Measurements from ENCODE around the gene CORO6. TPM values are rescaled to one million over a fixed set of nuclear protein-coding genes. Genes with fewer than 3 reads are reported as not detected.

Gene CORO6
- total and polyA plus RNA-seq, 10 of the 15 experiments (the other 5 are each of a cell fraction or from before 2014, with no cell fraction given), result 0.26 to 5.0 (median 1.7) TPM; not detected in 1

GRCh38 chr17:29665481-29665810 is 42.7 kb upstream of the CORO6 start:
- FAIRE-seq (no peak), ATAC-seq (no peak), DNase-seq (ENCODE audit: low read depth, low spot score) (no peak)
- 0% methylated on average over 1 of the region's 1 CpG for WGBS (ENCODE audit: insufficient coverage, insufficient replicate concordance, low lambda C conversion rate, missing lambda C conversion rate)
- CTCF ChIA-PET, result interaction anchor here (1.0 to 4.0 kb wide), 10 partner anchors 11 to 266 kb away, joined by 3 to 18 read pairs (median 6); no protein-coding TSS in a partner anchor
- H3K36me3 ChIP-seq (ENCODE audit: control insufficient read depth in 2 of 2, insufficient read depth in 2 of 2, low read length in 1 of 2), result peaks cover 5 to 40% of the 10 kb centered on the region in 2 experiments
- H3K4me2 ChIP-seq (ENCODE audit: control insufficient read depth, insufficient read depth), result no peak overlapping the region
- intact Hi-C loops (cut with micrococcal nuclease; ENCODE audit: unreplicated experiment) (no loop called here), in situ Hi-C loops (cut with MboI) (no loop called here)
- no peak overlapping the region for H3K9ac ChIP-seq (ENCODE audit: control insufficient read depth, insufficient read depth, low read length)
- H3K4me3 ChIP-seq, result no peak overlapping the region
- peak; percentile 50 for TF ChIP-seq RUNX3 (IDR thresholded peaks at IDR 0.05; ENCODE audit: low read length)
- peak; percentile 72 for TF ChIP-seq SPI1 (IDR thresholded peaks at IDR 0.05; ENCODE audit: borderline replicate concordance, insufficient read depth, low read depth, low read length)
- TF ChIP-seq SMAD5 (IDR thresholded peaks at IDR 0.05; ENCODE audit: low read depth), result no peak
- no peak; the same call in 1 of the 2 replicates for TF ChIP-seq DPF2 (IDR thresholded peaks at IDR 0.05)
- TF ChIP-seq CEBPB (IDR thresholded peaks at IDR 0.05; ENCODE audit: borderline replicate concordance in 1 of 2, low read depth in 2 of 2, low read length in 2 of 2), result 0 out of 4 replicates have a peak, but pooled peaks of 1 of the 2 experiments have one; percentile 22
- no peak for TF ChIP-seq ASH2L (IDR thresholded peaks at IDR 0.05; ENCODE audit: borderline replicate concordance, low read depth)
- peaks cover 8% of the 10 kb centered on the region for H3K4me1 ChIP-seq (ENCODE audit: control insufficient read depth, insufficient read depth, low read length)
- no peaks in the 10 kb centered on the region for H3K79me2 ChIP-seq (ENCODE audit: control insufficient read depth, insufficient read depth, low read length)
- H3K27ac ChIP-seq (ENCODE audit: control insufficient read depth, insufficient read depth), result peak overlapping the region; percentile 4; the same call in 1 of the 2 replicates
- H3K27me3 ChIP-seq (replicated peaks in 1 of 2; ENCODE audit: control insufficient read depth in 2 of 2, insufficient read depth in 2 of 2, low read length in 1 of 2), result no peaks in the 10 kb centered on the region
- no peaks in the 10 kb centered on the region for H3K9me3 ChIP-seq (replicated peaks; ENCODE audit: control insufficient read depth, insufficient read depth, low read length)
- SMC1A ChIA-PET (ENCODE audit: uncharacterized antibody, unreplicated experiment), result interaction anchor here (0.8 to 2.6 kb wide), 19 partner anchors 9 to 364 kb away, joined by 3 to 21 read pairs (median 4); no protein-coding TSS in a partner anchor
- no TSS peak for BruUV-seq (replicated peaks)
- RAD21 ChIA-PET (ENCODE audit: unreplicated experiment), result interaction anchor here (0.7 to 2.6 kb wide), 13 partner anchors 9 to 266 kb away, joined by 3 to 21 read pairs (median 4); no protein-coding TSS in a partner anchor
- H2AFZ ChIP-seq (ENCODE audit: control insufficient read depth, low read depth, low read length), result no peak overlapping the region
- no peaks in the 10 kb centered on the region for H4K20me1 ChIP-seq (ENCODE audit: control insufficient read depth, insufficient read depth)
- POLR2A ChIA-PET, result interaction anchor here (0.5 to 2.1 kb wide), 9 partner anchors 8 to 267 kb away, joined by 3 to 10 read pairs (median 4); no protein-coding TSS in a partner anchor
